GM23338 (cell line): ENCODE results near the gene ERN2. TPM values are rescaled to one million over a fixed set of nuclear protein-coding genes. Genes with fewer than 3 reads are reported as not detected.

Experiments used
- ATAC-seq: fragments of 200-7000 bp; cut with Tn5 transposase; 3 replicates; pipeline ENCODE4 v1.9.1; 2020
- DNase-seq: peaks from one replicate; pipeline ENCODE4 v3.0.0-alpha.2; 2015; ENCODE audit warnings: low spot score
- H2AFZ ChIP-seq: fragments of 200-600 bp; sonication (generic); 2 replicates; pipeline ENCODE4 v1.8.0; 2016; ENCODE audit warnings: antibody characterized with exemption, mild to moderate bottlenecking, moderate library complexity
- H3F3A ChIP-seq: fragments of 200-600 bp; sonication (generic); replicated peaks from 2 replicates; pipeline ENCODE4 v1.8.0; 2017; ENCODE audit warnings: antibody characterized with exemption, mixed run types, low read depth
- H3K27ac ChIP-seq: fragments of 200-600 bp; sonication (generic); 2 replicates; pipeline ENCODE4 v1.6.1; 2016; ENCODE audit warnings: low read depth
- H3K27me3 ChIP-seq: fragments of 200-600 bp; sonication (generic); 2 replicates; pipeline ENCODE4 v1.8.0; 2016; ENCODE audit warnings: mild to moderate bottlenecking, mixed run types, moderate library complexity; ENCODE audit not compliant: insufficient read depth
- H3K36me3 ChIP-seq: fragments of 200-600 bp; sonication (generic); 2 replicates; pipeline ENCODE4 v1.8.0; 2016; ENCODE audit warnings: mild to moderate bottlenecking; ENCODE audit not compliant: insufficient read depth
- H3K4me1 ChIP-seq: fragments of 200-600 bp; sonication (generic); 2 replicates; pipeline ENCODE4 v1.8.0; 2016; ENCODE audit warnings: mild to moderate bottlenecking, moderate library complexity; ENCODE audit not compliant: insufficient read depth
- H3K4me2 ChIP-seq: fragments of 200-600 bp; sonication (generic); 2 replicates; pipeline ENCODE4 v1.7.1; 2017; ENCODE audit warnings: mixed run types
- H3K4me3 ChIP-seq: fragments of 200-600 bp; sonication (generic); 2 replicates; pipeline ENCODE4 v1.6.1; 2016; ENCODE audit warnings: mixed run types
- H3K79me2 ChIP-seq: fragments of 200-600 bp; sonication (generic); replicated peaks from 2 replicates; pipeline ENCODE4 v1.8.0; 2017; ENCODE audit warnings: mild to moderate bottlenecking; ENCODE audit not compliant: insufficient read depth
- H3K9me2 ChIP-seq: fragments of 200-600 bp; sonication (generic); 2 replicates; pipeline ENCODE4 v1.8.0; 2017; ENCODE audit not compliant: insufficient read depth
- H4K20me1 ChIP-seq: fragments of 200-600 bp; sonication (generic); replicated peaks from 2 replicates; pipeline ENCODE4 v1.8.0; 2017; ENCODE audit warnings: mild to moderate bottlenecking; ENCODE audit not compliant: insufficient read depth
- H3K27ac Mint-ChIP-seq: 2 replicates; pipeline ENCODE4 v1.8.0; 2020; ENCODE audit warnings: inconsistent platforms, mild to moderate bottlenecking, moderate library complexity, mixed read lengths
- H3K27me3 Mint-ChIP-seq: 3 replicates; pipeline ENCODE4 v1.8.0; 2022; ENCODE audit warnings: low read depth, mild to moderate bottlenecking, moderate library complexity, mixed read lengths, inconsistent platforms; ENCODE audit not compliant: insufficient read depth, poor library complexity
- H3K36me3 Mint-ChIP-seq: 3 replicates; pipeline ENCODE4 v1.8.0; 2021; ENCODE audit warnings: low read depth, mild to moderate bottlenecking, inconsistent platforms, moderate library complexity, mixed read lengths
- H3K4me1 Mint-ChIP-seq: 3 replicates; pipeline ENCODE4 v1.8.0; 2020; ENCODE audit warnings: mild to moderate bottlenecking, inconsistent platforms, mixed read lengths
- H3K4me3 Mint-ChIP-seq: 3 replicates; pipeline ENCODE4 v1.8.0; 2021; ENCODE audit warnings: moderate library complexity, mild to moderate bottlenecking, inconsistent platforms, mixed read lengths
- H3K9me3 Mint-ChIP-seq: 3 replicates; pipeline ENCODE4 v1.8.0; 2020; ENCODE audit warnings: moderate library complexity, mild to moderate bottlenecking, inconsistent platforms, mixed read lengths
- CREB1 ChIP-seq: fragments of 250-450 bp; sonication (Bioruptor Pico); IDR thresholded peaks from 2 replicates; pipeline ENCODE4 v1.5.0; 2020; ENCODE audit warnings: low read depth, mild to moderate bottlenecking, moderate library complexity
- CTCF ChIP-seq, 2 experiments: fragments of 200-600 bp in 1 of 2; sonication (generic) in 1 of 2; conservative IDR thresholded peaks; 2 replicates each; pipeline versions ENCODE4 v1.5.1 to v1.6.1; 2016 to 2017; ENCODE audit warnings: antibody characterized with exemption in 2 of 2, low read depth in 2 of 2, mild to moderate bottlenecking in 2 of 2, moderate library complexity in 1 of 2
- ETS1 ChIP-seq: IDR thresholded peaks from 2 replicates; pipeline ENCODE4 v1.6.1; 2016; ENCODE audit warnings: antibody characterized with exemption
- EZH2phosphoT487 ChIP-seq: fragments of 200-600 bp; sonication (generic); IDR thresholded peaks from one replicate; pipeline ENCODE4 v1.8.1; 2018; ENCODE audit warnings: antibody characterized with exemption; ENCODE audit not compliant: unreplicated experiment
- JUNB ChIP-seq: IDR thresholded peaks from one replicate; pipeline ENCODE4 v1.6.1; 2016; ENCODE audit warnings: antibody characterized with exemption; ENCODE audit not compliant: unreplicated experiment
- NANOG ChIP-seq: IDR thresholded peaks from 2 replicates; pipeline ENCODE4 v1.6.1; 2016; ENCODE audit warnings: antibody characterized with exemption, borderline replicate concordance
- POLR2AphosphoS5 ChIP-seq: IDR thresholded peaks from 2 replicates; pipeline ENCODE4 v1.6.1; 2016; ENCODE audit warnings: antibody characterized with exemption, low read depth
- STAT1 ChIP-seq: IDR thresholded peaks from one replicate; pipeline ENCODE4 v1.6.1; 2016; ENCODE audit warnings: antibody characterized with exemption; ENCODE audit not compliant: unreplicated experiment
- ZNF114 ChIP-seq: fragments of 250-450 bp; sonication (Bioruptor Pico); IDR thresholded peaks from 2 replicates; pipeline ENCODE4 v1.5.0; 2020; ENCODE audit warnings: mild to moderate bottlenecking, moderate library complexity
- ZNF331 ChIP-seq: fragments of 250-450 bp; sonication (Bioruptor Pico); IDR thresholded peaks from 2 replicates; pipeline ENCODE4 v1.5.0; 2020; ENCODE audit warnings: low read depth, mild to moderate bottlenecking, moderate library complexity
- polyA plus RNA-seq: library from polyadenylated mRNA; unstranded; fragments of >200 nt; fragmentation: Nextera tagmentation; extraction: Ambion mirVana; gene quantifications from 2 replicates; pipeline ENCODE4 v1.2.1, GENCODE V29; 2016
- total RNA-seq: library from RNA; depleted of rRNA; stranded (reverse); fragments of >200 nt; shearing (Covaris generic); gene quantifications from 2 replicates; pipeline ENCODE4 v1.2.3, GENCODE V29; 2014
- TF ChIP-seq, protein P1 (sequence below): IDR thresholded peaks from one replicate; pipeline ENCODE4 v1.6.1; 2018; ENCODE audit warnings: antibody characterized with exemption; ENCODE audit not compliant: unreplicated experiment

Gene ERN2
- total and polyA plus RNA-seq, 2 experiments from 2014 or later, result 0.97 to 1.1 TPM

DNA sequence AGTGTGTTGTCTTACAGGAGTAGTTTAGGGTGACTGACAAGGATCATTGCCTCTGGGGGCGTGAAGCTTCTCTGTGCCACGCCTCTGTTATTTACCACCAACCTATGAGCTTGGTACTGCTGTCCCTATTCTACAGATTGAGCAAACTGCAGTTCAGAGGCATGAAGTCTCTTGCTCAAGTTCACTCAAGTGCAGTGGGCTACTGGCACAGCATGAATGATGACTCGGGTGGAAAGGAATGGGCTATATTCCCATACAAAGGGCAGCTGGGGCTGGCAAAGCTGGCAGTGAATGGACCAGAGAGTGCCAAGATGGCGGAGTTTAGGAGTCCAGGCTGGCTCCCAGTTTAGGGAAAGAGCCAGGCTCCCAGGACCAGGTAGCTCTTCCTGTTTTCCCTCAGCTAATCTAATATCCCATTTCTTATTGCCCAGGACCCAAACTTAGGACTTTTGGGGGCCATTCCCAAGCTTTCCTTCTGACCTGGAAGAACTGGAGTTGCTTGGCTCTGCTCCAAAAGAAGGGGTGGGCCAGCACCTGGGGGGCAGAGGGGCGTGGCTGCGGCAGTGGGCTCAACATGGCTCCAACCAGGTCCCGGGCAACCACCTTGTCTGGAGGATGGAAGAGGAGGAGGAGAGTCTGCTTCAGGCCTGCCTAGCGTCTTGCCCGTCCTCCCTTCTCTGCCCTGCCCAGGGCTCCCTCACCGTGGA is 21.4 kb downstream of the ERN2 start (continued):
- no peak for TF ChIP-seq EZH2phosphoT487
- no peak for TF ChIP-seq ZNF331
- TF ChIP-seq ZNF114, result no peak
- TF ChIP-seq ETS1, result no peak
- TF ChIP-seq NANOG, result no peak
- TF ChIP-seq CTCF (conservative IDR thresholded peaks at IDR 0.05; ENCODE audit: low read depth in 2 of 2), result no peak
- TF ChIP-seq CREB1 (CRISPR knock-in tag), result no peak
- no peak; the same call in 1 of the 2 replicates for TF ChIP-seq POLR2AphosphoS5
- no peak for TF ChIP-seq STAT1
- TF ChIP-seq, protein P1, sequence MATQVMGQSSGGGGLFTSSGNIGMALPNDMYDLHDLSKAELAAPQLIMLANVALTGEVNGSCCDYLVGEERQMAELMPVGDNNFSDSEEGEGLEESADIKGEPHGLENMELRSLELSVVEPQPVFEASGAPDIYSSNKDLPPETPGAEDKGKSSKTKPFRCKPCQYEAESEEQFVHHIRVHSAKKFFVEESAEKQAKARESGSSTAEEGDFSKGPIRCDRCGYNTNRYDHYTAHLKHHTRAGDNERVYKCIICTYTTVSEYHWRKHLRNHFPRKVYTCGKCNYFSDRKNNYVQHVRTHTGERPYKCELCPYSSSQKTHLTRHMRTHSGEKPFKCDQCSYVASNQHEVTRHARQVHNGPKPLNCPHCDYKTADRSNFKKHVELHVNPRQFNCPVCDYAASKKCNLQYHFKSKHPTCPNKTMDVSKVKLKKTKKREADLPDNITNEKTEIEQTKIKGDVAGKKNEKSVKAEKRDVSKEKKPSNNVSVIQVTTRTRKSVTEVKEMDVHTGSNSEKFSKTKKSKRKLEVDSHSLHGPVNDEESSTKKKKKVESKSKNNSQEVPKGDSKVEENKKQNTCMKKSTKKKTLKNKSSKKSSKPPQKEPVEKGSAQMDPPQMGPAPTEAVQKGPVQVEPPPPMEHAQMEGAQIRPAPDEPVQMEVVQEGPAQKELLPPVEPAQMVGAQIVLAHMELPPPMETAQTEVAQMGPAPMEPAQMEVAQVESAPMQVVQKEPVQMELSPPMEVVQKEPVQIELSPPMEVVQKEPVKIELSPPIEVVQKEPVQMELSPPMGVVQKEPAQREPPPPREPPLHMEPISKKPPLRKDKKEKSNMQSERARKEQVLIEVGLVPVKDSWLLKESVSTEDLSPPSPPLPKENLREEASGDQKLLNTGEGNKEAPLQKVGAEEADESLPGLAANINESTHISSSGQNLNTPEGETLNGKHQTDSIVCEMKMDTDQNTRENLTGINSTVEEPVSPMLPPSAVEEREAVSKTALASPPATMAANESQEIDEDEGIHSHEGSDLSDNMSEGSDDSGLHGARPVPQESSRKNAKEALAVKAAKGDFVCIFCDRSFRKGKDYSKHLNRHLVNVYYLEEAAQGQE, result no peak

GRCh38 chr16:23690771-23691482 is 22.1 kb downstream of the ERN2 start:
- peak overlapping the region; percentile 50; the same call in 1 of the 2 replicates for H3K27ac ChIP-seq
- no peak overlapping the region for H3K4me3 Mint-ChIP-seq
- H3K36me3 Mint-ChIP-seq, result peaks cover 56% of the 10 kb centered on the region
- H3F3A ChIP-seq, result peaks cover 9% of the 10 kb centered on the region; the same call in 1 of the 2 replicates
- no peaks in the 10 kb centered on the region; the same call in 2 of the 3 replicates for H3K9me3 Mint-ChIP-seq
- H3K79me2 ChIP-seq, result peaks cover 4% of the 10 kb centered on the region; the same call in 1 of the 2 replicates
- H3K4me2 ChIP-seq, result no peak overlapping the region
- H3K4me3 ChIP-seq, result no peak overlapping the region
- H4K20me1 ChIP-seq, result peaks cover 3% of the 10 kb centered on the region
- ATAC-seq (no peak), DNase-seq (no peak)
- H3K9me2 ChIP-seq, result no peaks in the 10 kb centered on the region
- peaks cover 5% of the 10 kb centered on the region for H3K27me3 Mint-ChIP-seq
- H3K4me1 Mint-ChIP-seq, result peaks cover 7% of the 10 kb centered on the region; the same call in 2 of the 3 replicates
- peaks cover 37% of the 10 kb centered on the region for H3K36me3 ChIP-seq
- no peaks in the 10 kb centered on the region for H3K27me3 ChIP-seq
- peaks cover 7% of the 10 kb centered on the region; the same call in 1 of the 2 replicates for H3K4me1 ChIP-seq
- no peak overlapping the region for H2AFZ ChIP-seq
- no peak overlapping the region for H3K27ac Mint-ChIP-seq
- no peak for TF ChIP-seq JUNB
- no peak for TF ChIP-seq EZH2phosphoT487
- no peak for TF ChIP-seq ZNF114
- TF ChIP-seq, protein P1, result no peak
- TF ChIP-seq CREB1 (CRISPR knock-in tag), result no peak
